Measurements from ENCODE around the gene SH3GLB2.

DNA sequence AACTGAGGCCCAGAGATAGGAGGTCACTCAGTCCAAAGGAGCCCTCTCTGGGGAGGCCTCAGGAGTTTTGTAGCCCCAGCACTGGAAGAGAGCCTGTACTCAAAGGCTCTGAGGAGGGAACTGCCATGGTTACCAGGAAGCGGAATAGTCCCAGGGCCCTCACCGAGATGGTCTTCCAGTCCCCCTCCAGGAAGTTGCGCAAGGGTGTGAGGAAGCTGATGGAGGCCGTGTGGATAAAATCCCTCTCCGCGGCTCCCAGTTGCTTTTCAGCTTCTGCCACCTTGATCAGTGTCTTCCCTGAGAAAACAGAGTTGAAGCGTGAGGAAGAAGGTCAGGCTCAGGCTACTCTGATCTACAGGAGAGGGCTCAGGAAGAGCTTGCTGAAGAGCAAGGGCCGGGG, 13.5 kb downstream of the SH3GLB2 start:
- TF ChIP-seq, protein P1, sequence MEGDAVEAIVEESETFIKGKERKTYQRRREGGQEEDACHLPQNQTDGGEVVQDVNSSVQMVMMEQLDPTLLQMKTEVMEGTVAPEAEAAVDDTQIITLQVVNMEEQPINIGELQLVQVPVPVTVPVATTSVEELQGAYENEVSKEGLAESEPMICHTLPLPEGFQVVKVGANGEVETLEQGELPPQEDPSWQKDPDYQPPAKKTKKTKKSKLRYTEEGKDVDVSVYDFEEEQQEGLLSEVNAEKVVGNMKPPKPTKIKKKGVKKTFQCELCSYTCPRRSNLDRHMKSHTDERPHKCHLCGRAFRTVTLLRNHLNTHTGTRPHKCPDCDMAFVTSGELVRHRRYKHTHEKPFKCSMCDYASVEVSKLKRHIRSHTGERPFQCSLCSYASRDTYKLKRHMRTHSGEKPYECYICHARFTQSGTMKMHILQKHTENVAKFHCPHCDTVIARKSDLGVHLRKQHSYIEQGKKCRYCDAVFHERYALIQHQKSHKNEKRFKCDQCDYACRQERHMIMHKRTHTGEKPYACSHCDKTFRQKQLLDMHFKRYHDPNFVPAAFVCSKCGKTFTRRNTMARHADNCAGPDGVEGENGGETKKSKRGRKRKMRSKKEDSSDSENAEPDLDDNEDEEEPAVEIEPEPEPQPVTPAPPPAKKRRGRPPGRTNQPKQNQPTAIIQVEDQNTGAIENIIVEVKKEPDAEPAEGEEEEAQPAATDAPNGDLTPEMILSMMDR (IDR thresholded peaks at IDR 0.05 in 4 of 5, conservative IDR thresholded peaks at IDR 0.05 in 1 of 5) = no peak
- no peak for TF ChIP-seq POLR2A (IDR thresholded peaks at IDR 0.05)
